H9 (cell line): ENCODE data around the gene RRAGC. TPM values are rescaled to one million over a fixed set of nuclear protein-coding genes. Genes with fewer than 3 reads are reported as not detected.

Experiments
- DNase-seq: peaks from one replicate; pipeline ENCODE4 v3.0.0-alpha.2; 2017
- H2AFZ ChIP-seq: one replicate; pipeline ENCODE4 v1.6.1; 2013; ENCODE audit warnings: mild to moderate bottlenecking, low read length, control low read depth, moderate library complexity
- H2AK5ac ChIP-seq: 2 replicates; pipeline ENCODE4 v1.6.1; 2013; ENCODE audit warnings: low read length, control low read depth, mixed read lengths; ENCODE audit not compliant: insufficient read length
- H2BK120ac ChIP-seq: one replicate; pipeline ENCODE4 v1.6.1; 2013; ENCODE audit warnings: low read depth, mild to moderate bottlenecking, low read length, control low read depth, inconsistent platforms; ENCODE audit not compliant: poor library complexity, severe bottlenecking
- H2BK12ac ChIP-seq: 2 replicates; pipeline ENCODE4 v1.6.1; 2013; ENCODE audit warnings: low read length, control low read depth, mixed read lengths, low read depth; ENCODE audit not compliant: insufficient read length
- H2BK15ac ChIP-seq: 2 replicates; pipeline ENCODE4 v1.6.1; 2013; ENCODE audit warnings: low read depth, low read length, control low read depth
- H2BK20ac ChIP-seq: one replicate; pipeline ENCODE4 v1.6.1; 2013; ENCODE audit warnings: low read depth, mild to moderate bottlenecking, low read length, control low read depth, inconsistent platforms; ENCODE audit not compliant: poor library complexity, severe bottlenecking
- H2BK5ac ChIP-seq: 2 replicates; pipeline ENCODE4 v1.6.1; 2013; ENCODE audit warnings: low read length, control low read depth, mixed read lengths; ENCODE audit not compliant: insufficient read length
- H3K14ac ChIP-seq: 2 replicates; pipeline ENCODE4 v1.6.1; 2013; ENCODE audit warnings: low read length, control low read depth; ENCODE audit not compliant: insufficient read depth
- H3K18ac ChIP-seq: 2 replicates; pipeline ENCODE4 v1.6.1; 2013; ENCODE audit warnings: low read depth, mild to moderate bottlenecking, mixed read lengths, low read length, control low read depth; ENCODE audit not compliant: insufficient read length
- H3K23ac ChIP-seq: 2 replicates; pipeline ENCODE4 v1.6.1; 2013; ENCODE audit warnings: low read length, control low read depth, mixed read lengths, low read depth; ENCODE audit not compliant: insufficient read length
- H3K23me2 ChIP-seq: 2 replicates; pipeline ENCODE4 v1.6.1; 2013; ENCODE audit warnings: low read depth, mild to moderate bottlenecking, mixed read lengths, low read length, control low read depth; ENCODE audit not compliant: insufficient read length, poor library complexity, severe bottlenecking
- H3K27ac ChIP-seq: 2 replicates; pipeline ENCODE4 v1.5.1; 2013; ENCODE audit warnings: low read length, control low read depth, mixed read lengths, low read depth; ENCODE audit not compliant: insufficient read length
- H3K27me3 ChIP-seq: 2 replicates; pipeline ENCODE4 v1.6.1; 2013; ENCODE audit warnings: low read length, control low read depth, inconsistent platforms; ENCODE audit not compliant: insufficient read depth
- H3K4ac ChIP-seq: 2 replicates; pipeline ENCODE4 v1.6.1; 2013; ENCODE audit warnings: low read depth, mild to moderate bottlenecking, control low read depth, inconsistent platforms, low read length, moderate library complexity
- H3K4me1 ChIP-seq: 2 replicates; pipeline ENCODE4 v1.6.1; 2013; ENCODE audit warnings: low read length, control low read depth, inconsistent platforms; ENCODE audit not compliant: insufficient read depth
- H3K4me2 ChIP-seq: 2 replicates; pipeline ENCODE4 v1.6.1; 2013; ENCODE audit warnings: low read length, control low read depth, mixed read lengths; ENCODE audit not compliant: insufficient read length, insufficient read depth
- H3K56ac ChIP-seq: 2 replicates; pipeline ENCODE4 v1.6.1; 2013; ENCODE audit warnings: low read depth, mild to moderate bottlenecking, mixed read lengths, low read length, control low read depth; ENCODE audit not compliant: insufficient read length
- H3K79me1 ChIP-seq: 2 replicates; pipeline ENCODE4 v1.6.1; 2013; ENCODE audit warnings: low read depth, mild to moderate bottlenecking, moderate library complexity, low read length, control low read depth, inconsistent platforms; ENCODE audit not compliant: insufficient read depth, poor library complexity, severe bottlenecking
- H3K79me2 ChIP-seq: 2 replicates; pipeline ENCODE4 v1.6.1; 2013; ENCODE audit warnings: low read length, control low read depth, inconsistent platforms; ENCODE audit not compliant: insufficient read depth
- H3K9ac ChIP-seq: 2 replicates; pipeline ENCODE4 v1.6.1; 2013; ENCODE audit warnings: low read length, control low read depth, mixed read lengths; ENCODE audit not compliant: insufficient read length; ENCODE audit errors: extremely low read depth
- H3K9me3 ChIP-seq: one replicate; pipeline ENCODE4 v1.6.1; 2013; ENCODE audit warnings: low read depth, low read length, inconsistent platforms; ENCODE audit not compliant: control insufficient read depth
- H3T11ph ChIP-seq: one replicate; pipeline ENCODE4 v1.6.1; 2013; ENCODE audit warnings: mild to moderate bottlenecking, low read length, control low read depth, inconsistent platforms
- H4K20me1 ChIP-seq: one replicate; pipeline ENCODE4 v1.6.1; 2013; ENCODE audit not compliant: control insufficient read depth, insufficient read length, insufficient read depth
- H4K5ac ChIP-seq: 2 replicates; pipeline ENCODE4 v1.6.1; 2013; ENCODE audit warnings: low read depth, mild to moderate bottlenecking, mixed read lengths, low read length, control low read depth; ENCODE audit not compliant: insufficient read length
- H4K8ac ChIP-seq: replicated peaks from 2 replicates; pipeline ENCODE4 v1.6.1; 2013; ENCODE audit warnings: low read length, control low read depth, mixed read lengths, low read depth; ENCODE audit not compliant: insufficient read length
- H4K91ac ChIP-seq: 2 replicates; pipeline ENCODE4 v1.6.1; 2013; ENCODE audit warnings: low read depth, mild to moderate bottlenecking, moderate library complexity, mixed read lengths, low read length, control low read depth; ENCODE audit not compliant: insufficient read length
- H3K27ac Mint-ChIP-seq, 3 experiments: 2 replicates in 2 of 3; 3 replicates in 1 of 3; pipeline ENCODE4 v1.8.0; 2020 to 2021; ENCODE audit warnings: mixed read lengths in 3 of 3, mild to moderate bottlenecking in 1 of 3, moderate library complexity in 1 of 3
- H3K27me3 Mint-ChIP-seq: 2 replicates; pipeline ENCODE4 v1.8.0; 2021; ENCODE audit warnings: low read depth, mild to moderate bottlenecking, moderate library complexity, mixed read lengths
- H3K36me3 Mint-ChIP-seq, 3 experiments: 2 replicates in 2 of 3; 3 replicates in 1 of 3; pipeline ENCODE4 v1.8.0; 2020 to 2021; ENCODE audit warnings: low read depth in 3 of 3, mixed read lengths in 3 of 3; ENCODE audit not compliant: insufficient read depth in 1 of 3
- H3K4me1 Mint-ChIP-seq, 2 experiments: 2 replicates each; pipeline ENCODE4 v1.8.0; 2020; ENCODE audit warnings: mixed read lengths in 2 of 2
- H3K4me3 Mint-ChIP-seq, 2 experiments: 2 replicates in 1 of 2; 3 replicates in 1 of 2; pipeline ENCODE4 v1.8.0; 2020 to 2021; ENCODE audit warnings: mild to moderate bottlenecking in 2 of 2, mixed read lengths in 2 of 2, moderate library complexity in 1 of 2
- H3K9me3 Mint-ChIP-seq, 2 experiments: 2 replicates in 1 of 2; 3 replicates in 1 of 2; pipeline ENCODE4 v1.8.0; 2020; ENCODE audit warnings: mild to moderate bottlenecking in 2 of 2, mixed read lengths in 2 of 2, moderate library complexity in 1 of 2
- WGBS: extraction: QIAGEN DNeasy Blood & Tissue Kit; methylation state at CpG from one replicate; pipeline ENCODE4 v1.1.7; 2013; ENCODE audit warnings: missing lambda C conversion rate, low lambda C conversion rate, mixed read lengths; ENCODE audit not compliant: insufficient read length; ENCODE audit errors: extremely low coverage; 5-methylcytosine and 5-hydroxymethylcytosine counted together
- total RNA-seq: library from RNA; stranded (reverse); gene quantifications from 2 replicates; pipeline ENCODE4 v1.2.1, GENCODE V29; 2021
- TF ChIP-seq, protein P1 (sequence below): fragments of 200-600 bp; sonication (generic); conservative IDR thresholded peaks from 3 replicates; pipeline ENCODE4 v1.8.0; 2021; ENCODE audit warnings: antibody characterized with exemption, mild to moderate bottlenecking

Gene RRAGC
- total RNA-seq, 1 experiment from 2014 or later: 17.9 TPM

- H4K20me1 ChIP-seq: no peaks in the 10 kb centered on the region
- no peaks in the 10 kb centered on the region for H3K79me1 ChIP-seq
- H3K23me2 ChIP-seq: no peaks in the 10 kb centered on the region
- Mint-ChIP-seq H3K9me3 (no peaks in the 10 kb centered on the region), H3K36me3 (no peaks in the 10 kb centered on the region), H3K4me3 (no peak overlapping the region), H3K27ac (no peak overlapping the region), H3K27me3 (no peaks in the 10 kb centered on the region; the same call in 1 of the 2 replicates), H3K4me1 (peaks cover 12 to 13% of the 10 kb centered on the region in 2 experiments)
- no peak overlapping the region for H3K27ac ChIP-seq
- no peak overlapping the region for H2BK5ac ChIP-seq
- peaks cover 2% of the 10 kb centered on the region; the same call in 1 of the 2 replicates for H3K4me1 ChIP-seq
- H3K56ac ChIP-seq: no peak overlapping the region
- no peak overlapping the region for H3K14ac ChIP-seq
- no peaks in the 10 kb centered on the region for H3K79me2 ChIP-seq
- H3K23ac ChIP-seq: no peak overlapping the region
- no peak overlapping the region for H2BK120ac ChIP-seq
- H4K8ac ChIP-seq: no peak overlapping the region
- TF ChIP-seq, protein P1, sequence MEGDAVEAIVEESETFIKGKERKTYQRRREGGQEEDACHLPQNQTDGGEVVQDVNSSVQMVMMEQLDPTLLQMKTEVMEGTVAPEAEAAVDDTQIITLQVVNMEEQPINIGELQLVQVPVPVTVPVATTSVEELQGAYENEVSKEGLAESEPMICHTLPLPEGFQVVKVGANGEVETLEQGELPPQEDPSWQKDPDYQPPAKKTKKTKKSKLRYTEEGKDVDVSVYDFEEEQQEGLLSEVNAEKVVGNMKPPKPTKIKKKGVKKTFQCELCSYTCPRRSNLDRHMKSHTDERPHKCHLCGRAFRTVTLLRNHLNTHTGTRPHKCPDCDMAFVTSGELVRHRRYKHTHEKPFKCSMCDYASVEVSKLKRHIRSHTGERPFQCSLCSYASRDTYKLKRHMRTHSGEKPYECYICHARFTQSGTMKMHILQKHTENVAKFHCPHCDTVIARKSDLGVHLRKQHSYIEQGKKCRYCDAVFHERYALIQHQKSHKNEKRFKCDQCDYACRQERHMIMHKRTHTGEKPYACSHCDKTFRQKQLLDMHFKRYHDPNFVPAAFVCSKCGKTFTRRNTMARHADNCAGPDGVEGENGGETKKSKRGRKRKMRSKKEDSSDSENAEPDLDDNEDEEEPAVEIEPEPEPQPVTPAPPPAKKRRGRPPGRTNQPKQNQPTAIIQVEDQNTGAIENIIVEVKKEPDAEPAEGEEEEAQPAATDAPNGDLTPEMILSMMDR: no peak
- H4K91ac ChIP-seq: no peak overlapping the region
- H3K9me3 ChIP-seq: no peaks in the 10 kb centered on the region
- no peak overlapping the region for H2BK15ac ChIP-seq
- H3T11ph ChIP-seq: no peak overlapping the region
- no peak overlapping the region for H2AK5ac ChIP-seq
- no peak overlapping the region for H2BK20ac ChIP-seq
- WGBS: no CpG with 5 or more reads among the region's 9 CpGs
- DNase-seq: no peak
- H3K4ac ChIP-seq: no peak overlapping the region
- H2AFZ ChIP-seq: no peak overlapping the region
- H3K27me3 ChIP-seq: no peaks in the 10 kb centered on the region
- no peak overlapping the region for H3K18ac ChIP-seq
- no peak overlapping the region for H3K9ac ChIP-seq
- H4K5ac ChIP-seq: no peak overlapping the region
- H3K4me2 ChIP-seq: no peak overlapping the region
- H2BK12ac ChIP-seq: no peak overlapping the region
Measured at GRCh38 chr1:38888423-38889333, 29.1 kb upstream of the RRAGC start.
